Endothelial cell (in vitro differentiated cells): ENCODE measurements around the gene GPN2. TPM values are rescaled to one million over a fixed set of nuclear protein-coding genes. Genes with fewer than 3 reads are reported as not detected.

Experiments
- DNase-seq: peaks from one replicate; pipeline ENCODE4 v3.0.0; 2021; ENCODE audit warnings: low spot score
- H3K27ac Mint-ChIP-seq: one replicate; pipeline ENCODE4 v1.8.0; 2021; ENCODE audit warnings: mixed read lengths, inconsistent platforms; ENCODE audit not compliant: unreplicated experiment
- H3K27me3 Mint-ChIP-seq: one replicate; pipeline ENCODE4 v1.8.0; 2021; ENCODE audit warnings: mild to moderate bottlenecking, moderate library complexity, mixed read lengths, inconsistent platforms; ENCODE audit not compliant: unreplicated experiment
- H3K36me3 Mint-ChIP-seq: one replicate; pipeline ENCODE4 v1.8.0; 2021; ENCODE audit warnings: mild to moderate bottlenecking, low read depth, mixed read lengths, inconsistent platforms; ENCODE audit not compliant: unreplicated experiment
- H3K4me1 Mint-ChIP-seq: one replicate; pipeline ENCODE4 v1.8.0; 2021; ENCODE audit warnings: mild to moderate bottlenecking, mixed read lengths, inconsistent platforms; ENCODE audit not compliant: unreplicated experiment
- H3K4me3 Mint-ChIP-seq: one replicate; pipeline ENCODE4 v1.8.0; 2021; ENCODE audit warnings: mild to moderate bottlenecking, mixed read lengths, inconsistent platforms; ENCODE audit not compliant: unreplicated experiment
- H3K9me3 Mint-ChIP-seq: one replicate; pipeline ENCODE4 v1.8.0; 2021; ENCODE audit warnings: mixed read lengths, inconsistent platforms; ENCODE audit not compliant: unreplicated experiment
- CTCF ChIP-seq: fragments of 200-600 bp; sonication (generic); IDR thresholded peaks from one replicate; pipeline ENCODE4 v1.5.0; 2021; ENCODE audit warnings: antibody characterized with exemption; ENCODE audit not compliant: unreplicated experiment
- total RNA-seq: library from RNA; stranded (reverse); fragmentation: NEBNext Ultra II Directional; extraction: Animal tissue kit (Norgen Biotek cat#: 25700); gene quantifications from one replicate; pipeline ENCODE4 v1.2.1, GENCODE V29; 2021; ENCODE audit not compliant: unreplicated experiment

The GPN2 gene
- total RNA-seq, 1 donor from 2014 or later, result 31.4 TPM

- Mint-ChIP-seq H3K4me1 (no peaks in the 10 kb centered on the region), H3K27me3 (peaks cover 6% of the 10 kb centered on the region), H3K9me3 (no peaks in the 10 kb centered on the region), H3K27ac (no peak overlapping the region), H3K36me3 (no peaks in the 10 kb centered on the region), H3K4me3 (no peak overlapping the region)
- TF ChIP-seq CTCF, result no peak
- no peak for DNase-seq
These were observed 21.5 kb upstream of the GPN2 start for GRCh38 chr1:26911399-26912146.

GRCh38 chr1:26910343-26911160 is 20.5 kb upstream of the GPN2 start:
- no peaks in the 10 kb centered on the region for H3K9me3 Mint-ChIP-seq
- no peak for DNase-seq
- H3K4me3 Mint-ChIP-seq, result no peak overlapping the region
- no peak for TF ChIP-seq CTCF
- no peaks in the 10 kb centered on the region for H3K36me3 Mint-ChIP-seq
- no peak overlapping the region for H3K27ac Mint-ChIP-seq
- H3K27me3 Mint-ChIP-seq, result peaks cover 6% of the 10 kb centered on the region
- H3K4me1 Mint-ChIP-seq, result no peaks in the 10 kb centered on the region

- H3K4me1 Mint-ChIP-seq, result no peaks in the 10 kb centered on the region
- DNase-seq, result no peak
- TF ChIP-seq CTCF, result no peak
- no peak overlapping the region for H3K4me3 Mint-ChIP-seq
- no peaks in the 10 kb centered on the region for H3K9me3 Mint-ChIP-seq
- no peaks in the 10 kb centered on the region for H3K36me3 Mint-ChIP-seq
- H3K27me3 Mint-ChIP-seq, result peaks cover 6% of the 10 kb centered on the region
- no peak overlapping the region for H3K27ac Mint-ChIP-seq
These were observed 19.9 kb upstream of the GPN2 start for GRCh38 chr1:26909951-26910342.

- Mint-ChIP-seq H3K27ac (no peak overlapping the region), H3K4me3 (no peak overlapping the region), H3K9me3 (no peaks in the 10 kb centered on the region), H3K4me1 (no peaks in the 10 kb centered on the region), H3K36me3 (no peaks in the 10 kb centered on the region), H3K27me3 (peaks cover 7% of the 10 kb centered on the region)
- no peak for TF ChIP-seq CTCF
- DNase-seq, result no peak
These were observed 17.2 kb upstream of the GPN2 start for GRCh38 chr1:26907071-26907917.
